GM04504 (cell line): Measurements from ENCODE around the gene DNAH3.

Experiments
- DNase-seq: peaks from one replicate; pipeline ENCODE4 v3.0.0-alpha.2; 2012; ENCODE audit warnings: low read depth

DNAH3 gene

DNA sequence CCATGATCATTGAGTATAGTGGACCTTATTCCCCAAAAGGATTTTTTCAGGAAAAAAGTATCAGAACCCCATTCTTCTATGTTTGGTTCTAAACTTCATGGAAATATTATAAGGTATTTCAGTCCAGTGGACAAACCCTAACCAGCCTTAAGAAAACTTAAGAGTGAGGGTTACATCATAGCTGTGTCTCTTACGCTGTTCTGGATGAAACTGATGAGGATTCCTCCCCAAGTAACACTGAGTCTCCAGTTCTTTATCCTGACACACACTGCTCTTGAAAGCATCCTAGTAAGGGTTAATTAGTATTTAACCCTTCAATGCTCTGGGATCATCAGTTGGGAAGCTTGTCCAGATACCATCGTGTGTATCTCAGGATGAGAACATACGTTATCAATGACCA lies 245.1 kb downstream of the DNAH3 start:
- no peak for DNase-seq

DNA sequence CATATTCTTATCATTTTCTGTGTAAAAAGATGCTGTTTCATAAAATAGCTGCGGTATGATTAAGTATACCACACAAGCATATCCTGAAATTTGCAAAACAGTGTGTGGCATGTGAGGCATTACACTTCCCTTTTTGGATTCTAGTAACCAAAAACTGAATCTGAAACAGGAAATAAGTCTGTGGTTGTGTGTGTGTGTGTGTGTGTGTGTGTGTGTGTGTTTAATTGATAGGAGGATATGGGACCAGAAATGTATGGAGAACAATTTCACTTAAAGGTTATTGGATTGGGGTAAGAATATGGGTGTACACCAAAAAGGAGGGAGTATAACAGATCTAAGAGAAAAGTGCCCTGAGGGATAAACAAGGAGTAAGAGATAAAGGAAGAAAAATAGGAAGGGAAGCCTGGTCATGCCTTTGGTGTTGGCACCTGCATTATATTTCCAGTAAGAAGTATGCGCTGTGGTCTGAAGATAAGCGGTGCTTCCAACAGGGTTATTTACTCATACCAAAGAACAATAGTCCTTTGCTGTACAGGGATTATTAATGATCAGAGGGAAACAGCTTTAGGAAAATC lies 246.1 kb downstream of the DNAH3 start:
- DNase-seq = peak; percentile 28

DNA sequence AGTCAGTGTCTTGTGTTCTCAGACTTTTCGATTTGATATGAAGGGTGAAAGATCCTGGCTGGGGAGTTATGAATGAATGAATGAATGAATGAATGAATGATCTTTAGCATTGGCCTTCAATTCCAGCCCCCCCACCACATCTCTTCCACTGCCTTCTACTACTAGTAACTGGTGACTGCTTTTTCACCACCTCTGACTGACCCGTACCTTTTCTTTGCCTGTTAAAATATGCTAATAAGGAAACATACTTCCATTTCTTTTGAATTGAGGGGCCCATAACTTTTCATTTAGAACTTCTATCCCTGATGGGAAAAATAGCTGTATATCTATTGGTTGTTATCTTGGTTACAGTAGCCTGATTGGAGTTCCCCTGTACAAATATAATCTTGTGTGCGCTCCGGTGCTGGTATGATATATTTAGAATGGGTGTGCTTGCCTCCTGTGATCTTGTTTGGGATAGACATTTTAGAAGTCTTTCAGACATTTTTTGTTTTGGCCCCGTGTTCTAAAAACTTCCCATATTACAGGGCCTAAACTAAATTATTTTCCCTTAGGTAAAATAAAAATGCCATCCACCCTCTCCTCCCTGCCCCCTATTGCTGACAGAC lies 246.6 kb downstream of the DNAH3 start:
- DNase-seq = no peak

DNA sequence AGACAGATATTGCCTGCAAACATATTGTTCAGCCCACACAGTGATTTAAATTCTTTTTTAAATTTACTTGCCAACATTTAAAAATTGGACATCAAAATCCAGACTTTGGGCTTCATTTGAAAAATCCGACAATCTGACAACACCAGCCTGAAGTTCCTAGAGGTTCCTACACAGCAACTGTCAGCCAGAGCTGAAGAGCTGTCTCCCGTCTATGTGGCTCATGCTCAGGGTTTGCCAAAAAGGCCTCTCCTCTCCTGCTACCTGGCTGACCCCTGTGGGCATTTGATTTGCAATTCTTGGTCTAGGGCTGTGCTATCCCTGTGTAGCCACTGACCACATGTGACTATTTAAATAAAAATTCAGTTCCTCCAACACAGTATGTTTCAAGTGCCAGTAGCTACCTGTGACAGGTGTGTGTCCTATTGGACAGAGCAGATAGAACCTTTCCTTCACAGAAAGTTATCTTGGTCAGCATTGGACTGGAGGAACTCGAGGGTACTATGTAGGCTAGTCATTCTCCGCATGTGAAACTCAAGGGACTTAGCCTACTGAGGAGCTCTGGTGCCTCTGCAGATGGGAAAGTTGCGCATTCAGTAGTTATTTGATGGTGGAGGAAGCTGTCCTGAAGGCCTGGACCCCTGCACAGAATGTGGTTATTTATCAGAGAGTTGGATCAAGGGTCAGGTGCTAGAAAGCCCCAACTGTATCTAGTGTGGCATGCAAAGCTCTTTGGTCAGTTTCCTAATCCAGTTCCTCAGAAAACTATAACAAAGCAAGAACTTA lies 247.3 kb downstream of the DNAH3 start:
- no peak for DNase-seq

DNA sequence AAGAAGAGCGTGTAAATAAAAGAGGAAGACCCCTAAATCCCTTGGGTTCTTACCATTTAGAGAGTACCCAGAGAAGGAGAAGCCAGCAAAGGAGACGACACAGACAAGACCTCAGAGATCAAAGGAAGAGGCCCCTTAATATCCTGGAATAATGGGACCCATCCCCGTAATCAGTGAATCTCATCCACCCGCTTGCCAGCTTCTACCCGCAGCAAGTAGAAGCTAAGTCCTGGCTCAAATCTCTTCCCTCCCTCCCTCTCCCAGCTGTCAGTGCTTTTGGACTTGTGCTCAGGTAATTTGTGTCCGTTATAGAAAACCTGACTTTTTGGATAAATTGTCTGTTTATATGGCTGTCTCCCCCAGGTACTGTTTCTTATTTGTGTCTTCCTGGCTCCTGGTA lies 248.2 kb downstream of the DNAH3 start:
- no peak for DNase-seq

DNA sequence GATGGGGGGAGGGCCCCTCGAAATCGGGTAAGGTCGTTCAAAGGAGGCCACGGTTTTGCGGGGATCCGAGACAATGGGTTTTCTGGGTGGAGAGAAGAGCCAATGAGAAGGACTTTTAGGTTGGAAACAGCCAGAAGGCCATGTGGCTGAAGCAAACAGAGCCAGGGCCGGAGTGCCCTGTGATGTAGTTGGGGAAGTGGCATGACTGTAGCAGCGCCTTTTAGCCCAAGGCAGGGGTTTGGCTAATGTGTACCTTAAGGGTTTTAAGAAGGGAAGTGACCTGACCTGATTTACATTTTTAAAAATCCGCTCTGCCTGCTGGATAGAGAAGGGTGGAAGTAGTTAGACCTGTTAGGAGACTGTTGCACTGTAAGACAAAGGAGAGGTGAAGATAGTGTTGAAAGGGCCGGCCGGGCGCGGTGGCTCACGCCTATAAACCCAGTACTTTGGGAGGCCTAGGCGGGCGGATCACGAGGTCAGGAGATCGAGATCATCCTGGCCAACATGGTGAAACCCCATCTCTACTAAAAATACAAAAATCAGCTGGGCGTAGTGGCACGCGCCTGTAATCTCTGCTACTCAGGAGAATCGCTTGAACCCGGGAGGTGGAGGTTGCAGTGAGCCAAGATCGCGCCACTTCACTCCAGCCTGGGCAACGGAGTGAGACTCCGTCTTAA lies 249.1 kb downstream of the DNAH3 start:
- peak; percentile 17 for DNase-seq

DNA sequence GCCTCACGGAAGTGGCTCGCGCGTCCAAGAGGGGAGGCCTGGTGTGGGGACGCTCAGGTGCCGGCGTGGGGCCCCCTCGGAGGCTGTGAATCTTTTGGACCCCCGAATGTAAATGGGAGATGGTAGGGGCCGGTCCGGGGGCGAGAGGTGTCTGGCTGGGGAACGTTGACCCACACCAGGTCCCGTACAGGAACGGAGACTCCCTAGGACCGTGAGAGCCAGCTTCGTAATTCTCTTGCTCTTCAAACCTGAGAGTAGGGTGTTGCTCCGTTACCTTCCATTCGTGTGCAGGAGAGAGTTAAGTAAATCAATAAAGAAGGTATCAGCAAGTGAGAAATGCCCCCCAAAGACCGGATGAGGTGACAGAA lies 249.6 kb downstream of the DNAH3 start:
- no peak for DNase-seq

DNA sequence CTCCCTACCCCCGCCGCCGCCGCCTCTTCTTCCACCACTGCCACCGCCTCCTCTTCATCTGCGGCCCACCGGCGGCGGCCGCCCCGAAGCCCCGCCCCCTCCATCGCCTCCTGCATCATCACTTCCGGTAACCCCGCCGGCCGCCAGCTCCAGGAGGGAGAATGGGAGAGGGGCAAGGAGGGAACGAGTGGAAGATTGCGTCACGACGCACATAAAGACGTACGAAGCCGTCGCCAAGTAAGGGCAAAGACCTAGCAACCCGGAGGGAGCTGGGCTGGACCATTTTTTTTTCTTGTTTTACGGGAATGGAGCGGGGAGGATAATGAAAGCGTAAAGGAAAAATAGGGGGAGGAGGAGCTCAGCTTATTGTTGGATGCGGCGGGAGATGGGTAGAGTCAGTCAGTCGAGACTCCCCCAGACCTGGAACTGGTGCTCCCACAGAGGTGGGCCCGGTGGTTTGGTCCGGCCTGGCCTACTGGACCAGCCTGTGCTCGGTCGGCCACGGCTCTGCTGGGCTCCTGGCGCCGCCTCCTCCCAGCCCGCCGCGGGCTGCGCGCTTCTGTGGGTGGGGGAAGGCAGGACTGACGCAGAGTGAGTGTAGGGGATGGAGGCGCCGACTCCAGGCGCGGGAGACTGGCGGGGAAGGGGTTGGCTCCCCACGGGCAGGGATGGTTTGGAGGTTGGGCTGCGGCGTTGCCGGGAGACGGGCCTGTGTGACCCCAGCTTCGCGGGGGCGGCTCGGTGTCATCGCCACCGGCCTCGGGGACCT lies 250.2 kb downstream of the DNAH3 start, which contains the start of the genes DCUN1D3 and LYRM1:
Gene DCUN1D3, minus strand, starts transcription at position 60 of the 769 bp plus-strand sequence. CDS start 37,820 bp downstream, outside the sequence.
Gene LYRM1, plus strand, starts transcription at position 473 of the 769 bp plus-strand sequence. CDS start 14,785 bp downstream, outside the sequence.
- DNase-seq = peak; percentile 98

DNA sequence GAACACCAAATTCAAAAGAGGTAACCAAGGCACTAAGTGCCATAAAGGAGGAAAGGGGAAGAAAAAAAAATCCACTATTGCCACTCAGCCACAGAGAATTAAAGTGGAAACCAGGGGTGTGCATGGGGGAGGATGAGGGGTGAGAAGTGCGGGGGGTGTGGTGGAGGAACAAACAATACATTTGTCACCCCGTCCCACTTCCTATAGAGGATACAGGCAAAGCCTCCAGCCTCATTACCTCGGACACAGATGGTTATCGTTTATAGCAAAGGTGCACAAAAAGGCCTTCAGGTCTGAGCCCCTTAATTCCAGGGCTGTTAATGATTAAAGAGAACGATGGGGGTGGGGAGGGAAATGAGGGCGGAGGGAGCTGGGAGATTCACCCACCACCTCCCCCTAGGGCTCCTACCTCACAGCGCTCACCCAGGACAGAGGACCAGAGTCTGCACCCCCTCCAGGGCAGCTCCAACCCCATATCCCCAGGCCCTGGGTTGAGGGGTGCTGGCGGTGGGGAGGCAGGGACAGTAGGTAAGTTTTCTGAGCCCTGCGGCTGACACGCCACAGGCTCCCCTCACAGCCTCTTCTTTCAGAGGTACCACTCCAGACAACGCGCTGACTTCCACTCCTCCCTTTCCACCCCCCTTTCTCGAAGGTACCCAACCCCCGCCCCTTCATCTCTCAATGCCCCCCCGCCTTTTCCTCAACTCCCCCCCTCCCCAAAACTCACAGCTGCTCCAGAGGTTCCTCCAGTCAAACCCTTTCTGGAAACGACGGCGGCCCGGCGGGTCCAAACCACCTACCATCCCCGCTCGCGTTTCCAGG lies 251.0 kb downstream of the DNAH3 start:
- no peak for DNase-seq

DNA sequence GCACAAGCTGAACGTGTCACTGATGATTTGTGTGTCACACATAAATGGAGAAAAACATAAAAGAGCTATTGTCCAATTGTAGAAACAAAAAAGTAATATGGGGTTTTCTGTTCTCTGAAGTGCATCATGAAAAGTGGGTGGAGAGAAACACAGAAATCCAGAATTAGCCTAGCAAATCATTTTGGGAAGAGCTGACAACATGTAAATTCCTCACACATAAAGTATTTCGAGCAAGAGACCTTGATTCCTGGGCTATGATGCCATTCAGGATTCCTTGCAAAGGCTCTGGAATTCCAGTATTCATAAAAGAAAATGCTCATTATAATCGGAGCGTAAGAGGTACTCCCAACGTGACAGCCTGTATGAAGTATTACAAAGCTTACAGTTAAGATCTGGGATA lies 251.6 kb downstream of the DNAH3 start:
- peak; percentile 53 for DNase-seq

DNA sequence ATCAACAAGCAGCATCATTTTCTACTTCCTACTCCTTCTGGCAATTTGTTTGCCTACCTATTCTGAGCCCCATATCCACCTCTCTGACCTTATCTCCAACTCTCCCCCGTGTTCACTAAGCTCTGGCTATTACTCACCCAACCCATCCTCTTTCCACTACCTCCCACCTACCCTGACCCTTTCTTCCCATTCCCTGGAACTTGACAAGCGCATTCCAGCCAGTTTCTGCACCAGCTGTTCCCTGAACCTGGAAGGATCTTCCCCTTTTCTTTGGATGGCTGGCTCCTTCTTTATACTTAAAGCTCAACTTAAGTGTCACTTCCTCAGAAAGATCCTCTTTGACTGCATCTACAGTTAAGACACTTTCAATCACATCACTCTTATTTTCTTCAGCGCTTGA lies 252.7 kb downstream of the DNAH3 start:
- DNase-seq = no peak

DNA sequence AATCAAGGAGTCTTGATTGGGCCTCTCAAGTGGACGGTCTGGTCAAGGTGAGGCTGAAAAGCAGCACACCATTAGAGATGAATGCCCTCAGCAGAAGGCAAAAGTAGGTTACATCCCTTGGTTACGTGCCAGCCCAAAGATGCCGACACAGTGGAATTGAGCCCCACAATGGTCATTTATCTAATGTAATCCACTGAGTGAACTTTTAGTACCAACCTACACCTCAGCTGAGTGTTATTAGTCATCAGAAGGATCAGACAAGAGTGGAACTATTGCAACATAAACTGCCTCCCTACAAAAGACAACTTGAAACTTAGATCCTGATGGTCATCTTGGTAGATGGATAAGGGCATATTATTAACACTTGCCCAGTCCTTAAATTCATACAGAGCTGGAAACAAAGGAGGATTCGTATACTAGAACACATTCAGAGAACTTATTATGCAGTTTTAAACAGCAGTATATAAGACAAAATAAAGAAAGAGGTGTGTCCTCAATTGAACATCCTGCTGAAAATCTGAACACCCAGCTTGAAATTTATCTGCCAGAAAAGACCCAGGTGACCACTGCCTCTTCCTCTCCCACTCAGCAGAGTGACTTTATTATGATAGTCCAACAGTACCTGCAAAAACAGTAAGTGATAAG lies 253.3 kb downstream of the DNAH3 start:
- peak; percentile 13 for DNase-seq

DNA sequence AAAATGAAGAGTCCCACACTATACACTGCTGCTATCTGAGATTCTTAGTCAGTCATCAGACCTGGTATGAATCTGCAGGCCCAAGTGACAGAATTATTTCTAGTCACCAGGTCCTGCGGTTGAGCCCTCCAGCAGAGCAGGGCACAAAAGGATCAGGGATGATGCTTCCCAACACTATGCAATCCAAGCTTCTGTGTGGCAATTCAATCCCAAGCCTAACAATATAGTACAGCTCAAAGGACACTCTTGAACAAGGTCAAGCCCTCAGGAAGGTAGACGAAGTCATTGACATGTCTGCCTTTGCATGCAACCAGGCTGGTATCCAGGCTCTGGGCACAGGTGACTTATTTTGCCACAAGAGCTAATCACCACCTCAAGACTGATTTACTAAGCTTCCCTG lies 256.3 kb downstream of the DNAH3 start:
- DNase-seq = no peak

DNA sequence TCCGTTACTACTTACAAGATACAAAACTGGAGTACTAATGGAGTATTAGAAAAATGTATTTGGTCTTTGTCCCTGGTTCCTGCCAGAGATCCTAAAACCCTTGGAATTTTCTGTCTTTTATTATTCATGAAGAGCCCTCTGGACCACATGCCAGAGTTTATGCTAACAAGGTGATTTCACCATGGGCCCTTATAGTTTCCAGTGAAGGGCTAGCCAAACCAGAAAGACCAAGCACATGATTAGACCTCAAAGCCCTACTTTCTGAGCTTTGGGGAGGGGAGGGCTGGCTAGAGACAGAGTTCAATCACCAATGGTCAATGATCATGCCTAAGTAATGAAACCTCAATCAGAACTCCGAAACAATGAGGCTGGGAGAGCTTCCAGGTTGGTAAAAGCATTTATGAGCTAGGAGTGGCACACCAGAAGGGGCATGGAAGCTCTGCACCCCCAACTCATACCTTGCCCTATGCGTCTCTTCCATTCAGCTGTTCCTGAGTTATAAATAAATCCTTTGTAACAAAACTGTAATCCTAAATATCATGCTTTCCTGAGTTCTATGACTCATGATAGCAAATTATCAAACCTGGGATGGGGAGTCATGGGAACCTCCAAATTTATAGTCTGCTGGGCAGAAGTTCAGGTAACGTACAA lies 260.9 kb downstream of the DNAH3 start:
- no peak for DNase-seq

DNA sequence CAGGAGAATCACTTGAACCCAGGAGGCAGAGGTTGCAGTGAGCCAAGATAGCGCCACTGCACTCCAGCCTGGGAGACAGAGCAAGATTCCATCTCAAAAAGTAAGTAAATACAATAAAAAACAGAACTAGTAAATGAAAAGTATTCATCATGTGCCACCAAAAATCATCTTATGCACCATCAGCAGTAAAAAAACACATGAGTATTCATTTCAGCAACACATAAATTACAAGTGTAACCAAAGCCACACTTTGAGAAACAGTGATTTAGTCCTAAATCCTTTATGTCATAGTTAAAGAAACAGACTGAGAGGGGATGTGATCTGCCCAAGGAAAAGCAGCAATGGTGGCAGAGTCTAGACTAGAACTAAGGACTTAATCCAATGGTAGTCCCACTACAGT lies 263.4 kb downstream of the DNAH3 start:
- DNase-seq = no peak

DNA sequence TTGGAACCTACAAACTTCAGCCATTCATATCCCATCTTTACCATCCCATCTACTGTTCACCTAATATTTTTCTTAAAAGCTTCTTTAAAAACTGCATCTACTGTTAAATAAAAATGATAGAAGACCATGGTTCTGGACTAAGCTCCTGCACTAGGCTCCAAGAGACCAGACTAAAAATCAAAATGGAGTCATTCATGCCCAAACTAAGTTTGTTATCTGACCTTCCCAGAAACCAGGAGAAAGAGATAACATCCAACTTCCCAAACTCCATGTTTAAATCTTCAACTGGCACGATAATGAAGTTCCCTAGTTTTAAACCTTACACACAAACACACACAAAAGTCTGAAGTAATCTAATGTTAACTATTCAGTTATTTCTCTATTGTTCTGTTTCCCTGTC lies 264.3 kb downstream of the DNAH3 start:
- DNase-seq = no peak

DNA sequence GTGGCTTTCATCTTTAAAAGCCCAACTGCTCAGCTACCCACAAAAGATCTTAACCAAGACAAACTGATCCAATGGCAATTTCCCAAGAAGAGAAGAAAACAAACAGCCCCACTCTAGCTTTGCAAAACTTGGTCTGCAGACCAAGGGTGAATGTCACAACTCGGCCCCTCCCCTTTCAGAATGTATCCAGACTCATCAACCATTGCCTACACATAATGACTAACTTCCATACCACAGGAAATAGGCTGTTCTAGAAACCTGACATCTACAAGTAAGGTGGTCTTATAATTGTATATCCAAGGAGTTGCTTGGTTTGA lies 266.4 kb downstream of the DNAH3 start:
- peak; percentile 47 for DNase-seq

DNA sequence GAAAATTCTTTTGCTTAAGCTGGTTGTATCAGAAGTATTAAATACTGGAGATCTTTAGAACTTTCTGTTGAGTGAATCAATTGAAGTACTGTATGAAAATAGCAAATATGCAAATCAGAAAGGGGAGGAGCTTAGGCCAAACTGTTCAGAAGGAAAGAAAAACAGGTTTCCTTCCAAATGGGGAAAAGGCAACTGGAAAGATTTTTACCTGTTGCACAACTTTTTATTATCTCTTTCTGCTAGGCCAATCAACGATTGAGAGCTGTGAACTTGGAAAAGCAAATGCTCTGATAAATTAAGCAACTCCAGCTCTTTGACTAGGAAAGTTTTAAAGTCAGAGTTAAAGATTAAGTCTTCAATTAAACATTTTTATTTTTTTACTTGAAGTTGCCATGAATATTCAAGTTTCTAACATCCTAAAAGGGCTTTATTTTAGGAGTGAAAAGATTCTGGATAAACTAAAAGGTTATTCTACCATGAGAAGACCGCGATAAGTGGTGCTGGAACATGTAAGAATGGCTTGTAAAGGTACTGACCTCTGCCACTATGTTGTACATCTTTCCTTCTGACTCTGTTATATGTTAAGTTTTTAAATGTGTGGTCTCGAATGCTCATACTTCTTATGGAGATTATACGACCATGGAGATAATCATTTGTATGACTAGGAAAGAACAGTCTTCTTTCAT lies 266.9 kb downstream of the DNAH3 start:
- DNase-seq = no peak
